Left lobe of liver (tissue), 2 donors: ENCODE measurements around the gene SRSF8. TPM values are rescaled to one million over a fixed set of nuclear protein-coding genes. Genes with fewer than 3 reads are reported as not detected.
A peak's percentile ranks its signal among the peaks of the same experiment; 100 is the strongest.

Experiments
- ATAC-seq: fragments of 200-7000 bp; cut with Tn5 transposase; one replicate; pipeline ENCODE4 v1.9.1; 2020; ENCODE audit warnings: mild to moderate bottlenecking, moderate library complexity
- DNase-seq: peaks from one replicate; pipeline ENCODE4 v3.0.0-alpha.2; 2020; ENCODE audit warnings: low spot score
- total RNA-seq: library from RNA; stranded (reverse); gene quantifications from one replicate; pipeline ENCODE4 v1.2.1, GENCODE V29; 2021
- donor health status: DM: no; HTN: no; CAD: no; lungs with moderate emphysema.
- donor health status: DM: no; HTN: yes; CAD: no.

Gene SRSF8
- total RNA-seq, 1 donor from 2014 or later, result 21.0 TPM

DNA sequence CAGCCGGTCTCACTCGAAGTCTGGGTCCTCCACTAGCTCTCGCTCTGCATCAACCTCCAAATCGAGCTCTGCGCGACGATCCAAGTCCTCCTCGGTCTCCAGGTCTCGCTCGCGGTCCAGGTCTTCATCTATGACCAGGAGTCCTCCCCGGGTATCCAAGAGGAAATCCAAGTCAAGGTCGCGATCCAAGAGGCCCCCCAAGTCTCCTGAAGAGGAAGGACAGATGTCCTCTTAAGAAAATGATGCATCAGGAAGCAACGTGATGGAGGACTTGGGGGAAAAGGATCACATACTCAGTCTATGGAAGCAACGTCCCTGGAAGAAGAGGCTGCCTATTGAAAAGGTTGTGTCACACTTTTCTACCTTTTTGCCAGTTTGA lies 1.1 kb downstream of the SRSF8 start:
- peak; percentile 1 for ATAC-seq
- DNase-seq, result no peak

GRCh38 chr11:95068549-95068948 lies 1.8 kb downstream of the SRSF8 start:
- peak; percentile 66 for ATAC-seq
- DNase-seq, result peak; percentile 77

- ATAC-seq (no peak), DNase-seq (no peak)
Observed at GRCh38 chr11:95070471-95070870, 3.8 kb downstream of the SRSF8 start.

DNA sequence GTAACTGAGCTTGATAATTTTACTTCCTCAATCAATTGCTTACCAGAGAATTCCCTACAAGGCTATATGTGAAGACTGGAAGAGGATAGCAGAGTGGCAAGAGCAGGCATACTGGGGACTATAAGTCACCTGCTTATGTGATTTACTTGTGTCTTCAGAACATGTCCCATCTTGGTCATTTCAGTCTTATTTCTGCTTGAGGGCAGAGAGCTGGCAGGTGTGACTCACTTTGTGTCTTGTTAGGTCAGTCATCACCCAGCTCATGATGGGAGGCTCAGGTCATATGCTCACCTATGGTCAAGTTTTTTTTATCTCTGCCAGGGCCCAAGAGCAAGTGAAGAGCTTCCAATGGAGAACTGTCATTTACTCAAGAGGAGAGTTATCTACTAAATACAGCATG lies 6.2 kb downstream of the SRSF8 start:
- DNase-seq (no peak), ATAC-seq (no peak)

DNA sequence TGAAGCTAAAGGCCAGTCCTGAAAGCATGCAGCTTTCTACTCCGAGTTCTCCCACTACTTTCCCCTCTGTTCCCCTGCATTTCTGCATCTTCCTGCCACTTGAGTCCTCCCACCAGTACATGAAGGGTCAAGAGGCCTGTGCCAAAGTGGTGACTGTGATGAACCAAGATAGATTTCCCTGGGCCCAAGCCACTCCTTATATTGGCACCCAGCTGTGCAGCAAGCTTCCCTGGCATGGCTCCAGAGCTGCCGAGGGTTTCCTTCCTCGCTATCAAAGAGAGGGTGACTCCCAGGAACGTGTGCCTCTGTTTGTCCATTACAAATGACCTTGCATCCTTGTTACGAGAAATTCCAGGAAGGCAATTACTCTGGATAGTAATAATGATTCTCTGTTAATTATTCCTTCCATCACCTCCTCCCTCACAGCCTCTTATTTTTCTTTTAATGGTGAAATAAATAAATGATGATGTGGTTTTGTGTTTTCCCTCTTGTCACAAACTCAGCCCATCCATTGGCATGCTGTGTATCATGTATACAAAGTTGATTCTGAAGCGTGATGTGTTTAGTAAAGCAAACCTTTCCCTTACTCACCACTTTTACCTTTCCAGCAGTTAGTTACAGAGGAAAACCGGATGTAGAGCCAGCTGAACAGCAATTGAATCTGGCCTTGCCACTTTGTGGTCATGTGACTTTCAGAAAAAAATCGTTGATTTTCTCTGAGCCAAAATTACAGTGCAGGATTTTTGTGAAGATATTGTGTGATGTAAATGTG lies 8.3 kb downstream of the SRSF8 start:
- DNase-seq (no peak), ATAC-seq (peak; percentile 42)

DNA sequence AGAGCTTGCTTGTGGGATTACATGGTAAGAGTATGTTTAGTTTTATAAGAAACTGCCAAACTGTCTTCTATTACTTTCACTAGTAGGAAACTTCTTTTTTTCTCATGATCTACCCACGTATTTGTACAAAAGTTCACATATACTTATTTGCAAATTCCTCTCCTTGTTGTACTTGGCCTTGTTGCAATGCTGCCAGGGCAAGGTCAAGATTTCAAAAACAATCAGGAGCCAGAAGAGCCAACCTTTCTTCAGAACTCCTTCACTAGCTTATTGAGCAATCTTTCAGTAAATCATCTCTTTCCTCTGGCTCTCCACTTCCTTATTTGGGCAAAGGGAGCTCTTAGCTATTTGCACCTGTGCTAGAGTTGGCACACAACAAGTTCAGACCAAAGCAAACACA lies 9.7 kb downstream of the SRSF8 start:
- DNase-seq (no peak), ATAC-seq (peak; percentile 23)

- no peak for DNase-seq
- no peak for ATAC-seq
Observed at GRCh38 chr11:95076981-95077380, 10.3 kb downstream of the SRSF8 start.

DNA sequence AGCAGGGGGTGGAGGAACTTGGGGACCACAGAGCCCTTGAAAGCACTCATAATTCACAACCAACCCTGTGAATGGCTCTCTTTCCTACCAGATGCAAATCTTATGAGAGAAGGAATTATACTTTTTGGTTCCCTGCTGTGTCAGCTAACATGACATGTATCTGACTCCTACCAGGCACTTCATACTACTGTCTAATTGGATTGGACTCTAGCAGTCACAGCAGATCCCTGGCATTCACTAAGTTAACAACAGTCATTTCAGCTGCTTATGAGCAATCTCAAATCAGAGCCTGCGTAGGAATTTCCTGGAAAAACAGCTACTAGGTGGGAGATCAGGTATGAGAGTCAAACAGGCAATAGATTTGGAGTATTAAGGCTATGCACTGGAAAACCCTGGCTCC lies 11.8 kb downstream of the SRSF8 start:
- no peak for DNase-seq

DNA sequence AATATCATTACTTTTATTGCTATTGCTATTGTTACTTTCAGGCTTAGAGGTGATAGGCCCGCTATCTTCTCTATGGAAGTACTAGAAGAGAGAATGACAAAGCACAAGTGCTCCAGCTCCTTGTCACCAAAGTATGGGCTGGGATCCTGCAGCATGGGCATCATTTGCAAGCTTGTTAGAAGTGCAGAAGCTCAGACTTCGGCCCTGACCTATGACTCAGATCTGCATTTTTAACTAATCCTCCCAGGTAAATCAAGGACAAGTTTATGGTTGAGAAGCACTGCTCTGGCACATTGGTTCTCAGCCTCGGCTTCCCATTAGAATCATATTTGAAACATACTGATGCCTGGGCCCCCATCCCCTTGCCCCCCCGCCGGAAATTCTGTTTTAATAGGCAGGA lies 14.3 kb downstream of the SRSF8 start:
- ATAC-seq (no peak), DNase-seq (no peak)

More for the DNA sequence above, 11.8 kb downstream of the SRSF8 start:
- no peak for ATAC-seq

DNA sequence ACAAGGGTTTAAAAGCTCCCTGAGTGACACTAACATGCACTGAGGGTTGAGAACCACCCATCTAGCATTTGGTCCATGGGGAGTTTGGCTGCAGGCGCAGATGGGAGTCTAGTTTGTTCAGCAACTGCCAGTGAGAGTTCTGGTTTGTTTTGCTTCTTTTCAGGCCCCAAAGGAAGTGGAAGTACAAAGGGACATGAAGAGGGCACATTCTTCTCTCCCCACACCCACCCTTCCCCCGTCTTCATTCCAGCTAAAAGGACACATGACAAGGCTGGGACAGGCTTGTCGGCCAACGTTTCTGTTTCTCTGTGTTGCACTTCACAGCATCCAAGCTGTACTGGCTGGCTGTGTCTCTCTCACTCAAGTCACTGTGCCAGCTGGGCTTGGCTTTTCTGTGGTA lies 14.7 kb downstream of the SRSF8 start:
- DNase-seq (no peak), ATAC-seq (peak; percentile 58)

- no peak for ATAC-seq
- no peak for DNase-seq
Observed at GRCh38 chr11:95082576-95083001, 15.9 kb downstream of the SRSF8 start.

DNA sequence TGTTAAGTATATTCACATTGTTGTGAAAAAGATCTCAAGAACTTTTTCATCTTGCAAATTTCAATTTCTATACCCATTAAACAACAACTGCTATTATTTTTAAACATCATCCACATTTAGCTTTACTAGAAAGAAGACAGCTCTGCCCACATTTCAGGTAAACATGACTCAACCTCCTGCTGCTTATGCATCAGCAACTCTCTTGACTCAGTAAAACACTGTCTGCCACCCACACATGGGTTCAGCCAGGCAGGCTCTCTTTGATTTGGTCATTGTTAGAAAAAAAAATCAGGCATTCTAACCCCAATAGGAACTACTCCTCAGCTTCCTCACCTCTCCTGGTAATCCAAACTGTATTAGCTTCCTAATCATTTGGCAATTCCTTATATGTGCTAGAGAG lies 17.8 kb downstream of the SRSF8 start:
- no peak for DNase-seq
- no peak for ATAC-seq

- ATAC-seq, result no peak
- no peak for DNase-seq
Observed at GRCh38 chr11:95085117-95085816, 18.5 kb downstream of the SRSF8 start.

DNA sequence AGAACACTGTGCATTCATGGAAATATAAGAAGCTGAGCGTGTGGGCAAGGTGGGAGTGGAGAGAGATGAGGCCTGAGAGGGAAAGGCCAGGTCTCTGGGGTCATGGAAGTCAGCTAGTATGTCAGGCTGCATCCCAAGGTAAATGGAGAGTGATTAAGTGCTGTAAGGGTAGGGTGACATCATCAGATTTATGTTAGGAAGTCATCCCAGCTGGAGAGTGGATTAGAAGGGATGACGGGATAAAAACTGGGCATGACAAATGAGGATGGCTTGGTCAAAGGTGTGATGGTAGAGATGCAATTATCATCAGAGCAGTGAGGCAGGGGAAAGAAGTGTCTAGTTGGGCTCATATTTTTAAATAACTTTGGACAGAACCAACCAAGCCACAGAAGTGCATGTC lies 19.4 kb downstream of the SRSF8 start:
- DNase-seq, result no peak
- ATAC-seq, result no peak

DNA sequence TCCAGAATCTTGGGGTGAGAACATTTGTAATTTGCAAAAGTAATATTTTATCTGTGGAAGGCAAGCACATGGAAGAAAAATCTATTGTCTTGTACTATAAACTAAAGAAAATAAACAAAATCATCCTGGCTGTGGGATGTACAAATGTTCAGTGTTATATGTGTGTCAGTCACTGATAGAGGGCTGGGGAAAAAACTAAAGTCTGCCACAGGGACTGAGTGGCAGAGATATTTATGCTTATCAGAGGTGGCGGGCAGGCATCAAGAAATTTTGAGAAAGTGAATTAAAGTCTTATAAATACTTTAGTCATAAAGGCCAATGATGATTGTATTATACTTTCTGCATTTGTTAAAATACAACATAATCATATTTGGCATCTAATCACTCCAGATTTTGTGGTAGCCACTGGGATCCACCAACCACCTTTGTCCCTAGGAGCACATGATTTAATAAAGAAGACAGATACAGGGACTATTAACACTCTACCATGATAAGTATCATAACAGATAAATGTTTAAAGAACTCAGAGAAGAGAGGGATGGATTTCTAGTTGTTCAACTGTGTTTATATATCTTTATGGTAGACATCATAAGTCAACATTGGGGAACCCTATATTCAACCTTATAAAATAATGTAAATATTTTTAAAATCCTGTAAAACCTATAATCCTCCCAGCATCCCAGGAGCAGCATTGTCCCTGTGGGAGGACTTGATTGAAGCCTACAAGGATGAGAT lies 20.3 kb downstream of the SRSF8 start:
- ATAC-seq (no peak), DNase-seq (no peak)

- ATAC-seq (peak; percentile 52), DNase-seq (no peak)
Observed at GRCh38 chr11:95088946-95089619, 22.4 kb downstream of the SRSF8 start.

DNA sequence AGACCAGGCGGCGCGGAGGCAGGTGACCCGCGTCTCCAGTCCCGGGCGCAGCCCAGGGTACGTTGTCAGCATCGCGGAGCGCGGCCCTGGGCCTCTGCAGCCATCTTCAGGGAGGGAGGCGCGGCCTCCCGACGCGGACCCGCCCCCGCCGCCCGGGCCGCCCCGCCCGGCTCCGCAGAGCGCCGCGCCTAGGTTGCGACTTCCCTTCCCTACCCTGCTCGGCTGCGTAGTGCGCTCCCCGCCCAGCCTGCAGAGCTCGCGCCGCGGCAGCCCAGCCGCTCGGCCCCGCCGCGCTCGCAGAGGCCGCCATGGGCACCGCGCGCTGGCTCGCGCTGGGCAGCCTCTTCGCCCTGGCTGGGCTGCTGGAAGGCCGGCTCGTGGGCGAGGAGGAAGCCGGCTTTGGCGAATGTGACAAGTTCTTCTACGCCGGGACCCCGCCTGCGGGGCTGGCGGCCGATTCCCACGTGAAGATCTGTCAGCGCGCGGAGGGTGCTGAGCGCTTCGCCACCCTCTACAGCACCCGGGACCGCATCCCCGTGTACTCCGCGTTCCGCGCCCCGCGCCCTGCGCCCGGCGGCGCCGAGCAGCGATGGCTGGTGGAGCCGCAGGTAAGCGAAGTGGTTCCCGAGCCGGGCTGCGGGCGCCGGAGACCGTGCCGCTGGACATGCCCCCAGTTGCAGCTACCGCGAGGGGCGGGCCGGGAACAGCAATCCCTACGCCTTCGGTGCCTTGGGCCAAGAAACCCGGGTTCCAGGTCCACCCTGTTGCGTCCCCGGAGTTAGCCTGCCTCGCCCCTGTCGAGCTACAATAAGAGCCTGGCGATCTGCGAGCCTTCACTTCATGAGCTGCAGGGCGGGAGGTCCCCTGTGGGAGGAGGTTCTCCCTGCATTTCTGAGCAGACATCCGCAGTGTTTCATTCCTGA lies 23.2 kb downstream of the SRSF8 start, which contains the start of gene ENDOD1:
ENDOD1 (plus strand) TSS at position 227 of the 923 bp plus-strand sequence; CDS start at position 309, 82 bp downstream.
- peak; percentile 97 for ATAC-seq
- peak; percentile 81 for DNase-seq

DNA sequence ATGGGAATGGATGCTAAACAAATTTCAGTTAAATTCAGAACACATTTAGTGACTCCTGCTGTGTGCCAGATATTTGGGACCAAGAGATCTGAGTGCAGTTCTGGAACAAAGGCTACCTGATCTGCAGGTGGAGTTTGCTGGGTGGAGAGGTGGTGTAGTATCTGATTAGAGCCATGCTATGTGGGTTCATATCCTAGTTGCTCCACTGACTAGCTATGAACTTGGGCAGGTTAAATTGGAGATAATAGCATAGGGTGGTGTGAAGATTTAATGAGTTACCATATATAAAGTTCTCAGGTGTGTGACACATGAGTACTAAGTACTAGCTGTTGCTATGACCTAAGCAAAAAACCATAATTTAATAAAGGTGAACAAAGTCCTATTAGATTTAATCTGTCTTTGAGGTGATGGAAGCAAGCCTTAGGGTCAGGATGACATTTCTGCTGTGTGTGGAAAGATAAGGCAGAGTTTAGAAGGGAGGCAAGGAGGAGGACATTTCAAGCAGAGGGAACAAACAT lies 25.0 kb downstream of the SRSF8 start:
- no peak for ATAC-seq
- no peak for DNase-seq

- ATAC-seq (no peak), DNase-seq (no peak)
Observed at GRCh38 chr11:95092549-95093324, 26.0 kb downstream of the SRSF8 start.
